Activated T-cell treated with anti-CD3 and anti-CD28 coated beads, Interleukin-2, amount 50 U/mL, for 4 hours (primary cell): ENCODE measurements around the gene FAM13A. TPM values are rescaled to one million over a fixed set of nuclear protein-coding genes. Genes with fewer than 3 reads are reported as not detected.

Experiments used
- ATAC-seq, 2 donors: fragments of 200-7000 bp; cut with Tn5 transposase; one replicate each; pipeline ENCODE4 v1.10.0; 2021
- DNase-seq: peaks from one replicate; pipeline ENCODE4 v3.0.0-alpha.2; 2020
- H3K27me3 Mint-ChIP-seq: one replicate; pipeline ENCODE4 v1.8.0; 2021; ENCODE audit warnings: low read depth, mixed read lengths
- H3K36me3 Mint-ChIP-seq: one replicate; pipeline ENCODE4 v1.8.0; 2022; ENCODE audit warnings: mixed read lengths; ENCODE audit not compliant: insufficient read depth
- H3K4me1 Mint-ChIP-seq: one replicate; pipeline ENCODE4 v1.8.0; 2021; ENCODE audit warnings: low read depth, mixed read lengths
- H3K4me3 Mint-ChIP-seq: one replicate; pipeline ENCODE4 v1.8.0; 2021; ENCODE audit warnings: mild to moderate bottlenecking, moderate library complexity, mixed read lengths
- H3K9me3 Mint-ChIP-seq: one replicate; pipeline ENCODE4 v1.8.0; 2021; ENCODE audit warnings: mixed read lengths
- total RNA-seq, 3 donors: library from RNA; stranded (reverse); gene quantifications; one replicate each; pipeline ENCODE4 v1.2.1, GENCODE V29; 2021

Gene FAM13A
- total RNA-seq, 3 donors from 2014 or later, result 0.38 to 0.86 (median 0.63) TPM

DNA sequence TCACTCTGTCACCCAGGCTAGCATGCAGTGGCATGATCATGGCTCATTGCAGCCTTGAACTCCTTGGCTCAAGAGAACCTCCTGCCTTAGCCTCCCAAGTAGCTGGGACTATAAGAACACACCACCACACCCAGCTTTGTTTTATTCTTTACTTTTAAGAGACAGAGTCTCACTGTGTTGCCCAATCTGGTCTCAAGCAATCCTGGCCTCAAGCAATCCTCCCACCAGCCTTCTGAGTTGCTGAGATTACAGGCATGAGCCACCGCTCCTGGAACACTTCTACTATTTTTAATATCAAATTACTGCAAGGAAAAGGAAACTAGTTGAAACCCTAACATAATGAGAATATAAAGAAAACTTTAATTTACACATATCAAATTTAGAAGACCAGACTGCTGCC lies 85.4 kb downstream of the FAM13A start:
- peaks cover 3% of the 10 kb centered on the region for H3K27me3 Mint-ChIP-seq
- H3K36me3 Mint-ChIP-seq, result no peaks in the 10 kb centered on the region
- H3K4me1 Mint-ChIP-seq, result no peaks in the 10 kb centered on the region
- ATAC-seq, result no peak
- DNase-seq, result no peak
- peaks cover 10% of the 10 kb centered on the region for H3K9me3 Mint-ChIP-seq
- no peak overlapping the region for H3K4me3 Mint-ChIP-seq

DNA sequence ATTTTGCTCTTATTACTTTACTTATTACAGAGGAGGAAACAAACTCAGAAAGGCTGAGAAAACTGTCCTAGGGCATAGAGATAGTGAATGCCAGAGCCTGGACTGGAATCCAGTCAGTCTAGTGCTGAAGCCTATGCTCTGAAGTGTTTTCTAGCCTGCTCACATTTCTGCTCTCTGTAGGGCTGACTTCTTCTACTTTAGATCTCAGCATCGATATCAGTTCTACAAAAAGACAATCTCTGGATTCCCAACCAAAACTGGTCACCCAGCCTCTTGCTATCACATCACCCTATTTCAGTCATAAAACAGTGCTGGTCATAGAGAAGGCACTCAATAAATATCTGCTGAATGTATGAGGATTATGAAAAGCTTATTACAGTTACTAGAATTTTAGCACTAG lies 87.2 kb downstream of the FAM13A start:
- H3K4me1 Mint-ChIP-seq, result no peaks in the 10 kb centered on the region
- no peak overlapping the region for H3K4me3 Mint-ChIP-seq
- no peak for DNase-seq
- ATAC-seq, result no peak
- no peaks in the 10 kb centered on the region for H3K36me3 Mint-ChIP-seq
- H3K9me3 Mint-ChIP-seq, result peaks cover 10% of the 10 kb centered on the region
- peaks cover 3% of the 10 kb centered on the region for H3K27me3 Mint-ChIP-seq

DNA sequence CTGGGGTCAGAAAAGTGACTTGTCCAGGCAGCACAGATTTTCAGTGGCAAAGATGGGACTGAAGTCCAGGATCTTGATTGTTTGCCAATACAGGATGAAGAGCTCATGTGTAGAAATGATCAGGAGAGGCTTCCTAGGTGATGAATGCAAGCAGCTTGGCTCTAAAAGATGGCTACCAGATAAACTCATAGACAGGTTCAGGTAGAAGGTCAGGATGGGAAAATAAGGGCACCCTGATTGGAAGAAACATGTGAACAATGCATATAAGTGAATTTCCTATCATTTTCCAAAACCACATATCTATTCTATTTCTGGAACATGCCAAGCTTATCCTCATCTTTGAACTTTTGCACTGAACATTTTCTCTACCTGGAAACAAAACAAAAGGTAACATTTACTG lies 87.7 kb downstream of the FAM13A start:
- Mint-ChIP-seq H3K4me3 (no peak overlapping the region), H3K27me3 (no peaks in the 10 kb centered on the region), H3K9me3 (peaks cover 10% of the 10 kb centered on the region), H3K36me3 (no peaks in the 10 kb centered on the region), H3K4me1 (no peaks in the 10 kb centered on the region)
- ATAC-seq (no peak), DNase-seq (no peak)

DNA sequence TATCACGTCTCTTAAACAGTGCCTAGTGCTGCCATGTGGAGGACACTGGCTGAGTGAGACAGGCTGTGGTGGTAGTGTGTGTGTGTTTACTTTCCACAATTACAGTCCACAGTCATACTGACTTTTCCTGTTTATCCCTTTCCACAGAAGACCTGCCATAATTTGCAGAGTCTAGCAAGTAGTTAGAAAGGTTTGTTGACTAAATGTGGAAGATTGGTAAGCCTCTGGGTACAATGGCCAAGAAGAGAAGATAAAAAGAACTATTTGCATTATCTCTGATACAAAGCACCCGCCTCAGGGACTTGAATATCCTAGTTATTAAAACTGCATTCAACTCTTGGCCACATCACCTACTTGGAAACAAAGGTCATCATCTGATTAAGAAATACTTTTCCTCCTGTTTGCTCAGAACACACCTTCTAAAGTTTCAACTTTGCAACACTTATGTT lies 89.1 kb downstream of the FAM13A start:
- no peak for ATAC-seq
- Mint-ChIP-seq H3K4me3 (no peak overlapping the region), H3K9me3 (peaks cover 2% of the 10 kb centered on the region), H3K4me1 (peaks cover 3% of the 10 kb centered on the region), H3K36me3 (no peaks in the 10 kb centered on the region), H3K27me3 (no peaks in the 10 kb centered on the region)
- DNase-seq, result no peak

DNA sequence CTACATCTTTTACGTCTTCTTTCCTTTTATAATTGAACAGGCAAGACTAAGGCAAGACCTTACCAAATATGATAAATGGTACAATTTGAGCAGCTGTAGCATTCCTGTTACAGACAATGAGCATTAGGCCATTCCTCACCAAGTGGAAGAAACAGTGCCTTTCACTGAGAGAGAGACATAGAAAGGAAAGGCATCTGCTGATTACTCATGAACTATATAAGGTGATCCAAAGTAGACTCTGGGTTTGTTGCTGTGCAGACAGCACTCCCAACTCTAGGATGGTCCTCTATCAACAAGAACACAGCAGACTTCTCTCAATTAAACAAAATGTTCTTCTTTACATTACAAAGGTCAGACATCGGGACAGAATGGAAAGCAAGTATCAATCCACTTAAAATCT lies 91.9 kb downstream of the FAM13A start:
- H3K4me3 Mint-ChIP-seq, result no peak overlapping the region
- no peaks in the 10 kb centered on the region for H3K9me3 Mint-ChIP-seq
- DNase-seq (no peak), ATAC-seq (no peak)
- H3K36me3 Mint-ChIP-seq, result no peaks in the 10 kb centered on the region
- H3K27me3 Mint-ChIP-seq, result no peaks in the 10 kb centered on the region
- peaks cover 10% of the 10 kb centered on the region for H3K4me1 Mint-ChIP-seq

DNA sequence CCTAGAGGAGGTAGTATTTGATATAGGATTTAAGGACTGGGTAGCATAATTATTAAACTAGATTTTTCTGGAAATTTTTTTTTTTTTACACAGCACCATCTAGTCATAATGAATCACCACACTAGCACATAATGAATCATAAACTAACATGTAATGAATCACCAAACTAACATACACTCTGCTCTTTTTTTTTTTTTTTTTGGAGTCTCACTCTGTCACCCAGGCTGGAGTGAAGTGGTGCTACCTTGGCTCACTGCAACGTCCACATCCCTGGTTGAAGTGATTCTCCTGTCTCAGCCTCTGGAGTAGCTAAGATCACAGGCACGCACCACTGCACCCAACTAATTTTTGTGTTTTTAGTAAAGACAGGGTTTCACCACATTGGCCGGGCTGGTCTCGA lies 92.5 kb downstream of the FAM13A start:
- no peaks in the 10 kb centered on the region for H3K27me3 Mint-ChIP-seq
- no peak overlapping the region for H3K4me3 Mint-ChIP-seq
- peak; percentile 55 to 72 for ATAC-seq
- no peak for DNase-seq
- no peaks in the 10 kb centered on the region for H3K36me3 Mint-ChIP-seq
- peaks cover 11% of the 10 kb centered on the region for H3K4me1 Mint-ChIP-seq
- no peaks in the 10 kb centered on the region for H3K9me3 Mint-ChIP-seq

DNA sequence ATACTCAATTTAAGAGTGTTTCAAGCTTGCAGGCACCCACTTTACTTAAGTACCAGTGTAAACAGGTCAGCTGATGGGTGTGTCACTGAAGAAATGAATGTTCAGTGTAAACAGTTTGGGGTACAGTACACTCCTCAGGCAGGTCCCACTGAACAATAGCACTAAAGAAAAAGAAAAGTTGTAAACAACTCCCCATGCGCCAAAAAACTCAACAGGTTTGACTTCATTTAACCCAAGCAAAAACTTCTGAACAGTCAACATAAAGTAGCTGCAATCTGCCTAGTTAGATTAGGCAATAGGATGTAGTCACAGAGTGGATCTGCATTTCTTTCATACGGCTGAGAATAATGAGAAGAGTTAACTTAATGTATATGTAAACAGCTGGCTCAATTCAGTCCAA lies 93.2 kb downstream of the FAM13A start:
- Mint-ChIP-seq H3K4me1 (peaks cover 11% of the 10 kb centered on the region), H3K27me3 (no peaks in the 10 kb centered on the region), H3K9me3 (no peaks in the 10 kb centered on the region), H3K36me3 (no peaks in the 10 kb centered on the region), H3K4me3 (no peak overlapping the region)
- ATAC-seq, result peak in 1 of 2 donors; percentile 32
- no peak for DNase-seq

DNA sequence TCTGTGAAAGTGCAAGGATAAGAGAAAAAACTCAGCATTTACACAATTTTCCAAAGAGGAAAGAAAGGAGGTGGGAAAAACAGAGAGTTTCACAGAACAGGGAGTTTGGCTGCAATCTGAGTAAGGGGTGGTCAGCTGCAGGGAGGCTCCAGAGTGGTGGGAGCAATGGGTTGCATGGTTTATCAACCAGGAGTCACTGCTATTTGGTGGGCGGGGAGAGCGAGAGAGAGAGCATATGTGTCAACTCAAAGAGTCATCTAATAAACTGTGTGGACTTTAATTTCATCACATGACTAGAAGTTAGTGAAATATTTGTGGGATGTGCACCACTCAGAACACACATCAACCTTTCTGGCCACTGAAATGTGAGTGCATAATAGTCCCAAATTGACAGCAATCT lies 94.6 kb downstream of the FAM13A start:
- Mint-ChIP-seq H3K36me3 (no peaks in the 10 kb centered on the region), H3K27me3 (no peaks in the 10 kb centered on the region), H3K4me3 (no peak overlapping the region), H3K4me1 (peaks cover 11% of the 10 kb centered on the region), H3K9me3 (peaks cover 5% of the 10 kb centered on the region)
- DNase-seq (no peak), ATAC-seq (no peak)

DNA sequence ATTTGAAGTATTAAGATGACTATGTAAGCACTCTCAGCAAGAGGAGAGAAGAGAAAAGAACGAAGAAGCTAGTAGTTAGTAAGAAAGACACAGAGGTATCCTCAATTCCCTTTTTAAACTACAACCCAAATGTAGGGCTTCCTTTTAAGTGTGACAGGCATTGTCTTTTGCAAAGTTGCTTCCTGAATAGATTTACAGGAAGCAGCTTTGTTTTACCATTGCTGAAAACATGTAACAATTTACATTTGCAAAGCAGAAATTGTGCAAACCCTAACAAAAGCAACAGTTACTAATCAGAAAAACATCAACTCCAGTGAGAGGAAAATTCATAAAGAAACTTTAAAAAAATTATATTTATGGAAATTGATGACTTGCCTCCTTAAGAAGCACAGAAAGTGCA lies 96.4 kb downstream of the FAM13A start:
- no peak for ATAC-seq
- H3K4me1 Mint-ChIP-seq, result peaks cover 11% of the 10 kb centered on the region
- no peak for DNase-seq
- H3K36me3 Mint-ChIP-seq, result no peaks in the 10 kb centered on the region
- no peaks in the 10 kb centered on the region for H3K27me3 Mint-ChIP-seq
- H3K4me3 Mint-ChIP-seq, result no peak overlapping the region
- peaks cover 7% of the 10 kb centered on the region for H3K9me3 Mint-ChIP-seq

DNA sequence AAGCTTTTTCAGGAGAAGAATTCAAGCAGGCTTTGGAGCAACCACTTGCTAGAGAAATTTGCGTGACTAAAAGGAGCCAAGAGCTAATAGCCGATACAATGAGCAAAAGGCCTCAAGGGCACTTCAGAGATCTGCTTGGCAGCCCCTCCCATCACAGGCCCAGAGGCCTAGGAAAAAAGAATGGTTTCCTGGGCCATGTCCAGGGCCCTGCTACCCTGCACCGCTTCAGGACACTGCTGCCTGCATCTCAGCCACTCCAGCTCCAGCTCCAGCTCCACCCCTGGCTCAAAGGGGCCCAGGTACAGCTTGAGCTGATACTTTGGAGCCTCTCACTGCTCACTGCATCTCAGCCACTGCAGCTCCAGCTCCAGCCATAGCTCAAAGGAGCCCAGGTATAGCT lies 98.9 kb downstream of the FAM13A start:
- no peak for ATAC-seq

DNA sequence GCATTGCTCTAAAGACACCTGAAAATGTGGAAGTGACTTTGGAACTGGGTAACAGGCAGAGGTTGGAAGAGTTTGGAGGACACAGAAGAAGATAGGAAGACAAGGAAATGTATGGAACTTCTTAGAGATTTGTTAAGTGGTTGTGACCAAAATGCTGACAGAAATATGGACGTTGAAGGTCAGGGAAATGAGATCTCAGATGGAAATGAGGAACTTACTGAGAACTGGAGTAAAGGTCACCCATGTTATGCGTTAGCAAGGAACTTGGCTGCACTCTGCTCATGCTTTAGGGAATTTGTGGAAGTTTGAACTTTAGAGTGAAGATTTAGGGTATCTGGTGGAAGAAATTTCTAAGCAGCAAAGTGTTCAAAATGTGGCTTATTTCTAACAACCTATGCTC lies 99.4 kb downstream of the FAM13A start:
- Mint-ChIP-seq H3K4me1 (peaks cover 18% of the 10 kb centered on the region), H3K27me3 (no peaks in the 10 kb centered on the region), H3K9me3 (peaks cover 7% of the 10 kb centered on the region), H3K36me3 (no peaks in the 10 kb centered on the region), H3K4me3 (no peak overlapping the region)
- DNase-seq (no peak), ATAC-seq (no peak)

More for the DNA sequence above, 98.9 kb downstream of the FAM13A start:
- Mint-ChIP-seq H3K9me3 (peaks cover 7% of the 10 kb centered on the region), H3K36me3 (no peaks in the 10 kb centered on the region), H3K4me3 (no peak overlapping the region), H3K4me1 (peaks cover 18% of the 10 kb centered on the region), H3K27me3 (no peaks in the 10 kb centered on the region)
- DNase-seq, result no peak

DNA sequence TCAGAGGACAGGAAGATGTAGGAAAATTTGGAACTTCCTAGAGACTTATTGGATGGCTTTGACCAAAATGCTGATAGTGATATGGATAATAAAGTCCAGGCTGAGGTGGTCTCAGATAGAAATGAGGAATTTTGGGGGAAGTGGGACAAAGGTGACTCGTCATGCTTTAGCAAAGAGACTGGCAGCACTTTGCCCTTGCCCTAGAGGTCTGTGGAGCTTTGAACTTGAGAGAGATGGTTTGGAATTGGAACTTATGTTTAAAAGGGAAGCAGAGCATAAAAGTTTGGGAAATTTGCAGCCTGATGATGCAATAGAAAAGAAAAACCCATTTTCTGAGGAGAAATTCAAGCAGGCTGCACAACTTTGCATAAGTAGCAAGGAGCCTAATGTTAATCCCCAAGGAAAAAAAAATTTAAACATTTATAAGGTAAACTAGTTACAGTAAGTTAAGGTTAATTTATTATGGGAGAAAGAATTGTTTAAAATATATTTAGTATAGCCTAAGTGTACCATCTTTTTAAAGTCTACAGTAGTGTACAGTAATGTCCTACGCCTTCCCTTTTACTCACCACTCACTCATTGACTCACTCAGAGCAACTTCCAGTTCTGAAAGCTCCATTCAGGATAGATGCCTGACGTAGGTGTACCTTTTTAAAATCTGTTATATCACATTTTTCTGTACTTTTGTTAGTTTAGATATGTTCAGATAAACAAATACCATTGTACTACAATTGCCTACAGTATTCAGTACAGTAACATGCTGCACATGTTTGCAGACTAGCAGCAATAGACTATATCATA lies 101.2 kb downstream of the FAM13A start:
- H3K36me3 Mint-ChIP-seq, result no peaks in the 10 kb centered on the region
- peaks cover 19% of the 10 kb centered on the region for H3K4me1 Mint-ChIP-seq
- peaks cover 7% of the 10 kb centered on the region for H3K9me3 Mint-ChIP-seq
- no peak for ATAC-seq
- H3K4me3 Mint-ChIP-seq, result no peak overlapping the region
- DNase-seq, result no peak
- no peaks in the 10 kb centered on the region for H3K27me3 Mint-ChIP-seq

DNA sequence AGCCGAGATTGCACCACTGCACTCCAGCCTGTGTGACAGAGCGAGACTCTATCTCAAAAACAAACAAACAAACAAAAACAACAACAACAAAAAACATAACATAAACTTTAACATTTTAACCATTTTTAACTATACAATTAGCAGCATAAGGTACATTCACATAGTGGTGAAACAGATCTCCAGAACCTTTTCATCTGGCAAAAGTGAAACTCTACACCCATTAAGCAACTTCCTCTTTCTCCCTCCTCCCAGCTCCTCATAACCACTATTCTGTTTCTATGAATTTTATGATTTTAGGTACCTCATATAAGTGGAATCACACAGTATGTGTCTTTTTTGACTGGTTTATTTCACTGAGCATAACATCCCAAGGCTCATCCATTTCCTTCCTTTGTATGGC lies 103.6 kb downstream of the FAM13A start:
- H3K4me3 Mint-ChIP-seq, result no peak overlapping the region
- no peak for ATAC-seq
- no peak for DNase-seq
- peaks cover 20% of the 10 kb centered on the region for H3K4me1 Mint-ChIP-seq
- peaks cover 7% of the 10 kb centered on the region for H3K9me3 Mint-ChIP-seq
- no peaks in the 10 kb centered on the region for H3K27me3 Mint-ChIP-seq
- no peaks in the 10 kb centered on the region for H3K36me3 Mint-ChIP-seq

DNA sequence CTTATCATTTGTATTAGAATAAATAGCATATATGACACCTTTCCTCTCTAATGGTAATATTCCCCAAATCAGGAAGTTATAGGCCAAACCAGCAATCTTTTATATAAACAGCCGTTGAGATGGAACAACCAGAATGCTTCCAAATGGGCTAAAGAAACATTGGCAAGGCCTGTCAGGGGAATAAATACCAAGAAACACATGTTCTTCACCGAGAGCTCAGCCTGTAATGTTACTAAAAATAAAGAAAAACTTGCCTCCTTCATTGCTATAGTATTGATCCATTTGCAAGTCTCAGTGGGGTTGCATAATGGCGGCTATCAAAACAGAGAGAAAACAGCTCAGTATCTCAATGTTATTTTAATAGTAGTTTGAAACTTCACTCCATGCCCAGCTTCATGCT lies 104.9 kb downstream of the FAM13A start:
- ATAC-seq (no peak), DNase-seq (no peak)
- no peaks in the 10 kb centered on the region for H3K36me3 Mint-ChIP-seq

DNA sequence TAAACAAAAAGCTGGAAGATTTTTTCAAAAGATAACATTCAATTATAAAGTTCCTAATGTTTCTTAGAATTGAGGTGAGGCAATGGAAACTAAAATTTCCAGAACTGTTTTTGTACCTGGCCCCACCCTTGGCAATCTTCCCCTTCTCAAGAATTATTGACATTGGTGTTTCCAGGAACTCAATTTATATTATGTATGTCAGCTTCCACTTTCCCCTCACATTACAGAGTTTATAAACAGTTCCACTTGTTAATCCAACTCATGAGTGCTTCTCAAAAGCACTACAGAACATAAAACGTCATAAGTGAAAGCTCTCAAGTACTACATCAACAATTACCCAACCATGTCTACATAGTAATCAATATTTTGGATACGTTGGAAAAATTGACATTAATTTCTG lies 107.4 kb downstream of the FAM13A start:
- ATAC-seq (no peak), DNase-seq (no peak)
- H3K27me3 Mint-ChIP-seq, result no peaks in the 10 kb centered on the region
- H3K36me3 Mint-ChIP-seq, result no peaks in the 10 kb centered on the region
- H3K4me3 Mint-ChIP-seq, result no peak overlapping the region
- H3K9me3 Mint-ChIP-seq, result no peaks in the 10 kb centered on the region
- peaks cover 20% of the 10 kb centered on the region for H3K4me1 Mint-ChIP-seq

More for the DNA sequence above, 104.9 kb downstream of the FAM13A start:
- Mint-ChIP-seq H3K4me3 (no peak overlapping the region), H3K4me1 (peaks cover 20% of the 10 kb centered on the region), H3K27me3 (no peaks in the 10 kb centered on the region), H3K9me3 (no peaks in the 10 kb centered on the region)
